HG03442 (cell line): ENCODE data around the gene RASA2.
A peak's percentile ranks its signal among the peaks of the same experiment; 100 is the strongest.

ENCODE experiments used
- ATAC-seq: cut with Tn5 transposase; IDR thresholded peaks from one replicate; pipeline ENCODE4 v1.9.1; 2021; ENCODE audit warnings: mild to moderate bottlenecking, moderate library complexity; ENCODE audit not compliant: unreplicated experiment

Gene RASA2

GRCh38 chr3:141486746-141487520 is at the start of gene RASA2:
Gene RASA2 (plus strand): TSS chr3:141487027. CDS start chr3:141487084, 57 bp downstream.
- peak; percentile 67 for ATAC-seq

- no peak for ATAC-seq
Measured at GRCh38 chr3:141439589-141439988, 47.2 kb upstream of the RASA2 start.

- peak; percentile 2 for ATAC-seq
Measured at GRCh38 chr3:141440942-141441341, 45.9 kb upstream of the RASA2 start.

- ATAC-seq: peak; percentile 90
Measured at GRCh38 chr3:141441381-141442364, 45.2 kb upstream of the RASA2 start.

- ATAC-seq: no peak
Measured at GRCh38 chr3:141442446-141442845, 44.4 kb upstream of the RASA2 start.

DNA sequence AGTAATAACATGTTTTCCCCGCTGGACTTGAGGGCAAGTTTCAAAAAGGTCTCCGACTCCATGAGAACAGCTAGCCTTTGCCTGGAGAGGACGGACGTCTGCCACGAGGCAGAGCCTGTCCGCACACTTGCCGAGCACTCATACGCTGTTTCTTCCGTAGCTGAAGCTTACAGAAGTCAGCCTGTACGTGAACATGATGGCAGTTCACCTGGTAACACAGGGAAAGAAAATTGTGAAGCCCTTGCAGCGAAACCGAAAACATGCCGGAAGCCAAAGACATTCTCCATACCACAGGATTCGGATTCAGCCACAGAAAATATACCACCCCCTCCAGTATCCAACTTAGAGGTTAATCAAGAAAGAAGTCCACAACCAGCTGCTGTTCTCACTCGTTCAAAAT is 43.9 kb upstream of the RASA2 start:
- no peak for ATAC-seq

GRCh38 chr3:141444586-141445285 is 42.1 kb upstream of the RASA2 start:
- no peak for ATAC-seq

GRCh38 chr3:141445990-141446389 is 40.8 kb upstream of the RASA2 start:
- ATAC-seq: no peak

GRCh38 chr3:141446737-141447136 is 40.1 kb upstream of the RASA2 start:
- no peak for ATAC-seq

DNA sequence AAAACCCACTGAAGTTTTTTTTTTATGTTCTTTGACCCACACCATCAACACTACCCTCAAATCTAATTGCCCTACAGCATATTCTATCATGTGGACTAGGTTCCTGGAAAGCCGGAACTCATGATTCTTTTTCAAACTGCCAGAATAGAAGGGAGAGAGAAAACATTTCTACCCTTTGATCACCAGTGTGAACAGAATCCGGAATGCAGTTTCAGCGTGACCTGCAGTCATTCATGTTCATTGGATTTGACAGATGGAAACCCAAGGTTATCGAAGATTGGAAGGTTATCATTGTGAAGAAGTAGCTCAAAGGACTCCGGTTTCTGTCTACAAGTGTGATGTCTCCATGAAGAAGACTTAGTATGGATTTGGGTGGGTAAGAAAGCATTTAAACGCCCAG is 39.4 kb upstream of the RASA2 start:
- ATAC-seq: no peak

DNA sequence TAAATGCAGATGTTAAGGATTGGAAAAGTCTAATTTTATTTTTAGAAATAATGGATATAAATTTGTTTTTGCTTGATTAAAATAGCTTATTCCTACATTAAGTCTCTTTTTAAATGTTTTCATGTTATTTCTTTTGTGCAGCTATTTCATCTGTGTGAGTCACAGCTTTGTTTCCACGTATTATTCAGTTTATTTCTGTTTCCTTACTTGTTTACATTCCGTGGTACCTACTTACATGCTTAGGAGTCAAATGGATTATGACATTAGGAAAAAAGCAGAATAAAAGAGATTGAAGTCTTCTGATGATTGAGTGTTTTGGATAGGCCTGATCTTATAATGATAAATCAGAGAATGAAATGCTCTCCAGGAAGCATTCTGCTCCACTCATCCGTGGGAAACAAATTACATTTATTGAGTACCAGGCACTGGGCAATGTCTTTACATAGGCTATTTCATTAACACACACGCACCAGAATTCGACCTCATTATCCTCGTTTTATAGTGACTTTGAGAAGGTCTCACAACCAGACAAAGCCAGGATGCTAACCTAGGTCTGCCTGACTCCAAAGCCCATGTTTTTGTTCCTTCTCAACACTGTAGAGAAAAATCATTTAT is 38.1 kb upstream of the RASA2 start:
- ATAC-seq: no peak

GRCh38 chr3:141449424-141449823 is 37.4 kb upstream of the RASA2 start:
- no peak for ATAC-seq

GRCh38 chr3:141450727-141451375 is 36.0 kb upstream of the RASA2 start:
- no peak for ATAC-seq

- peak; percentile 77 for ATAC-seq
Measured at GRCh38 chr3:141452045-141452444, 34.8 kb upstream of the RASA2 start.

GRCh38 chr3:141452773-141453172 is 34.1 kb upstream of the RASA2 start:
- ATAC-seq: no peak

GRCh38 chr3:141454054-141454453 is 32.8 kb upstream of the RASA2 start:
- no peak for ATAC-seq

DNA sequence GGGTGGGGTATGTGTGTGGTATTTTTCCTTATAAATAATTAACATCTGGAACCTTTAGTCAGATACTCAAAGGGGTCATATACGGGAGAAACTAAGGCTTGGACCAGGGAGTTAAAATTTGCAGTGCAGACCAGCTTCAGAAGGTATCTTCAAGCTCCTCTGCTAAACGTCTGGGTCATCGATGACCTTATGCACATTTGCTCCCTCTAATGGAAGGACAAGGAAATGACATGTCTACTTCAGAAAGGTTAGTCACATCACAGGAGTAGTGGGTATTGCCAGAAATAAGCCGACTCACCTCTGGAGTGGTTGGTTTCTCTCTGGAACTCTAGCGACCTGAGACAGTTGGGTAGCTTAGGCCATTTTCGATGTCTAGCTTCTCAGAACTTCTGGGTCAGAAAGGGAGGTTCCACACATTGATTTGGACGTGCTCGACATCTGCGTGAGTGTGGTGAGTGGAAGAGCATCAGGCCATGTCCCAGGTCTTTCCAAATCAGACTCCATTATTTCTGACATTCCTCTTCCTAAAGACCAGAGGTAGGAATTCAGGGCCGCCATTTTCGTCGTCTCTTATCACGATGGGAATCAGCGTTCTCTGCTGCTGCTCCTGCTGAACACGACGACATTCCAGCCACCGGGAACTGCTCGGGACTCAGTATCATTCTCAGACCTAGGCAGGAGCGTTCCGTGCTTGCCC is 31.8 kb upstream of the RASA2 start:
- peak; percentile 42 for ATAC-seq

DNA sequence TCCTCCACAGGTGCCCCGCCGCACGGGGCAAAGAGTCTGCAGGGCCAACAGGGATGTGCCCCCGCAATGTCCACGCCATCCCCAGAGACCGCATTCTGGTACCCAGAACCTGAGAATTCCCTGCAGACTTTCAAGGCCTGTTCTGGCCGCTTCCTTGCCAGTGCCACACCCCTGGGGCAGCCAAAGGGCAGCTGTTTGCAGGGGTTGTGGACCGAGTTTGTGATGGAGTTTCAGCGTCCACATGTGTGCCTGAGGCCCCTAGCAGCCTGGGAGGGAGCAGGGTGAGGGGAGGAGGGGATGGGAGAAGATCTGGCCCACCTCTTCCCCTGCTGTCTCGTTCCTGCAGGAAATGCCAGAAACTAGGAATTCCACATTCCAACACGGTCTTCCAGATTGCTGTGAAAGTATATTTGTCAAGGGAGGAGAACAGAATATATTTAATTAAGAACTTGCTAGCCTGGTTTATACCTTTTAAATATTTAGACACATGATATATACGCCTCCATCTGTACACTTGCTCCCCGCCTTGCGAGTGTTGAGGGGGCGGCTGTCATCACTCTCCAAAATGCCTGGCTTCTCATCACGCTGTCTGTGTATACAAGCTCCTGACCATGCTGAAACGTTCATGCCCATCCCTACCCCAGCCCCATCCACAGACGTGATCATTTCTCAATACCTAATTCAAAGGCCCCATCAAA is 31.1 kb upstream of the RASA2 start:
- no peak for ATAC-seq

DNA sequence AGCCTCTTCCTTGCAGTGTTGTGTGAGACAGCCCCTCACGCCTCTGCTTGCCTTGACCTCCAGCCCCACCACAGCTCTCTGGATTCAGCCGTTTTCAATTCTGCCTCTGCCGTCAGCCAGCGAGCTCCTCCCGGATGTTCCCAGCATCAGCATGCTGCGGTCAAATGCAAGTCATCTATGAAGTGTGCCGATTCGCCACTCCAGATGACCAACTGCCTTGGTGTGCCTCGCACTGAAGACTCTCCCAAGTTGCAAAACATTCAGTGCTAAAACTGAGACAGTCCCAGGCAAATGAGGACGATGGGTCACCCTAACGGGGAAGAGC is 30.6 kb upstream of the RASA2 start:
- ATAC-seq: no peak
